HG03378 (cell line): ENCODE measurements around the gene COL4A1.
A peak's percentile ranks its signal among the peaks of the same experiment; 100 is the strongest.

Source experiments
- ATAC-seq: cut with Tn5 transposase; IDR thresholded peaks from one replicate; pipeline ENCODE4 v1.9.1; 2021; ENCODE audit warnings: mild to moderate bottlenecking, moderate library complexity; ENCODE audit not compliant: unreplicated experiment

The COL4A1 gene

DNA sequence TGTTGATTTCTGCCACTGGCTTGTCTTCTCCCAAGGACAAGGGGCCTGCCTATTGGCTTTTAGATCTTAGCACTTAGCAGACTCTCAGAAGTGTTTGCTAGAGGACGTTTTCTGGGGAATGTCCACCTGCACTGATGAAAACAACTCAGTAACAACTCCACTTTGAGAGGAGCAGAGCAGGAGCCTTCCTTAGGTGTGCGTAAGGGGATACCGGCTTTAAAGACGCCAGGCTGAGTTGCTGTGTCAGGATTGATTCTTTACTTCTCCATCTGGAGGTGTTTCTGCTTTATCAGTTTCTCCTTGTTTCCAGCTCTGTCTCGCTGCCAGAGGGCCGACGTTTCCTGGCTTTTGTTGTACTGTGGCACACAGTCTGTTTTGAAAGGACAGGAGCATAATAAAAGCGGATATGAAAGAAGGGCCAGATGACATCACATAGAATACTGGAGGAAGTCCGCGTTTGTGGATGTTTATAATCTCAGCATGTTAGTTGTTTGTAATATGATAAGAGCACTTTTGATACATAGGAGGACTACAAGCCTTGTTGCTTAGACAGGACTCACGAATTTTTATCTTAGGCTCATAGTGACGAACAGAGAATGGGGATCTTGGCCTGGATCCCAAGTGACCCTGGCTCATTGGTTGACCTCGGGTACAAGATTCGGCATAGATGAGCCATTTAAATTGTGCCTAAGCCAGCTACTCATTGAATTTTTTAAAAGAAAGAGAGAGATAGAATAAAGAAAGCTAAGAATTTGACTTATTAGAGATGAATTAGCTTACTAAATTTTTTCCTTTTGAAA is 34.7 kb upstream of the COL4A1 start:
- ATAC-seq: peak; percentile 80

- ATAC-seq: no peak
Observed at GRCh38 chr13:110340812-110341444, 34.0 kb upstream of the COL4A1 start.

DNA sequence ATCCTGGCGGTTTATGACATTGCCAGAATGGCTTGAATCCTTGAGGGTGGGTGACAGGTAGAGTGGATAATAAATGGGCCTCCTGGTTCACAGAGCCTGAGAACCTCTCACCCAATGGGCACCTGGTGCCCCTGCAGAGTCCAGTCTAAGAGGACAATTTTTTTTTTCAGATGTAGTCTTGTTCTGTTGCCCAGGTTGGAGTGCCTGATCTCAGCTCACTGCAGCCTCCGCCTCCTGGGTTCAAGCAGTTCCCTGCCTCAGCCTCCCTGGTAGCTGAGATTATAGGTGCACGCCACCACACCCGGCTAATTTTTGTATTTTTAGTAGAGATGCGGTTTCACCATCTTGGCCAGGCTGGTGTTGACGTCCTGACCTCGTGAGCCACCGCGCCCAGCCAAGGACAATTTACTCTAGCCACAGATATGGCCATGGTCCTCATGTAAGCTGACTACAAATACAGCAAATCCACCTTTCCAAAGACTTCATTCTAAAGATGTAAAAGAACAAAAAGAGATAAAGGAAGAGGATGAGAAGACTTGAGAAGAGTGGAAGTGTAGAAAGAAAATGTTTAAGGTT is 33.1 kb upstream of the COL4A1 start:
- no peak for ATAC-seq

GRCh38 chr13:110339263-110339662 is 32.3 kb upstream of the COL4A1 start:
- ATAC-seq: no peak

- ATAC-seq: no peak
Observed at GRCh38 chr13:110338441-110339101, 31.6 kb upstream of the COL4A1 start.

GRCh38 chr13:110337247-110337646 is 30.3 kb upstream of the COL4A1 start:
- no peak for ATAC-seq

DNA sequence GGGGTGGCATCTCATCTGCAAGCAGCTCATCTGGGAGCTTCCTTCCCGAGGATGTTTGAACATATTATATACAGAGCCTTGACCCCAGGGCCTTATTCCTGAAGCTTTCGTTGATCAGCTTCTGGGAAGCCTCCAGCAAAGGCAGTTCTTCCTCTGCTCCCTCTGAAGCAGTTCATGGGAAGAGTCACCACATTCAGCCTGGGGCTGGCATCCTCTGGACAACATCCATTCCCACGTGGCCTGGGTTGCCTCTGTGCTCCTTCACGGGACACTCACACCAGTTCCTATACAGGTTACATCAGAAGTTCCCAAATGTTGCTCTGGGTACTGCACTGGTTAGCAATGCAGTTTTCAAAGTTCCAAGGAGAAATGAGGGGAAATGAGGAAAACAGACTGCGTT is 29.7 kb upstream of the COL4A1 start:
- no peak for ATAC-seq

DNA sequence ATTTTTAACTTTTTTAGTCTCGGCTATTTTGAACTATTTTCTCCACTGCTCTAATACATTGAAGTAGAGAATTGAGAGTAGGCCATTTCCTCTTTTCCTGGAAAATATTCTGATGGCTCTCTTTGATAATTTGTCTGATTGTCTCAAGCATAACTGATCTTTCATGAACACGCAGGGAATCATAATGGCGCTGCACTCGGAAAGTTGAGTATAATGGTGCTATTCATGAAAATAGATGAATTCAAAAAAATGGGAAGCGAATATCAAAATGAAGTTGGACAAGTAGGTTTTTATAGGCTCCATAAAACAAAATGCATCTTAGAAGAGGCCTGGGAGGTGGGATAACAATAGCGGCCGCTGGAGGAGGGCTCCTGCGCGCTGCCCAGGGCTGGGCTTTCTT is 29.2 kb upstream of the COL4A1 start:
- ATAC-seq: no peak

DNA sequence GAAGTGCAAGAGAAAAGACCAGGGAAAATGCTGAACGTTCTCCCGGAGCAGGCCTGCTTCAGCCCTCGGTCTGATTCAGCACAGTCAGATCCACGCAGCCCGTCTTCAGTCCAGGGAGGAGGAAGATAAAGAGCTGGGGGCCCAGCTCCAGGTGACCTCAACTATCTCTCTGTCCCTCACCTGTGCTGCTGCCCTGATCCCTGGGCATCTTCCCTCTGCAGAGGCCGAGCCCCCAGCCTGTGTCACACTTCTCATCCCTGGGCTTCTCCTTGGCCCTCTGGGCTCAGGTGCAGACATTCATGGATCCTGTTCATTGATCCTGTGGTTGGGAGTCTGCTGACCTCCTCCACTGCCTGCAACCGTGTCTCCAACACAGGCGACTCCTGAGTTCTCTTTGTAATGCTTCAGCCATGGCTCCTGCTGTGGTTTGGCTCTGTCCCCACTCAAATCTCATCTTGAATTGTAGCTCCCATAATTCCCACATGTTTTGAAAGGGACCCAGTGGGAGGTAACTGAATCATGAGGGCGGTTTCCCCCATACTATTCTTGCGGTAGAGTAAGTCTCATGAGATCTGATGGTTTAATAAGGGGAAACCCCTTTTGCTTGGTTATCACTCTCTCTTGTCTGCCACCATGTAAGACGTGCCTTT is 28.0 kb upstream of the COL4A1 start:
- no peak for ATAC-seq

DNA sequence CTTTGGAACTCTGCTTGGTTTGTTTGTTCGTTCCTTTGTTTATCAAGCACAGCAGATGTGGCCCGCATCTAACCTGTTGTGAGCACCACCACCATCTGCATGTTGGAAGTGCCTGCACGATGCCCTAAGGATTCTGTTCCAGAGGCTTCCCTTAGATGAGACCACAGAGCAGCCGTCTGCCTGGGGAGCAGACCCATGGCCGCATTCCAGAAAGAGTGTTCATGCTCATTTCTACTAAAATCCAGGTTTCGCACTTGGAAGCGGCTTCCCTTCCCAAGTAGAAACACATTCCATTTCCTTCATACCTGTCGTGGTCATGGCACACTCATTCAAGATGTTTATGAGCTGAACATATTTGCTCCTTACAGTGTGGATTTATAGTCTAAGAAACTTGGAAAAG is 27.3 kb upstream of the COL4A1 start:
- ATAC-seq: no peak

- no peak for ATAC-seq
Observed at GRCh38 chr13:110333837-110334236, 26.9 kb upstream of the COL4A1 start.

DNA sequence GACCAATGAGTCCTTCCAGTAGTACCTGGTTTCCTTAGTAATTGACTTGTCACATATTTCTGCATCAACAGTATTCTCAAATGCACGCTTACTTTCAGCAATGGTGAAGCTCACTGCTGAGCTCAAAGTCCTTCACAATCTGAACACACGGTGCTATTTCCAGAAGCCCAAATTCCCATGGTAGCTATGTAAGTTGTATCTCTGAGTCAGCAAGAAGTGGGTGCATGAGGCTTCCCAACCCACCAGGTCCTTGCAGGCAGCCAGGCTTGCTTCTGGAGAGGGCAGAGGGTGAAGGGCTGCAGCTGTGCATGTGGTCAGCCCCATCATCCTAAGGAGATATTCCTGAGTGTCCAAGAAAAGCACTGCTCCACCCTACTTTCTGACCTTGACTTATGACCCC is 25.8 kb upstream of the COL4A1 start:
- no peak for ATAC-seq

DNA sequence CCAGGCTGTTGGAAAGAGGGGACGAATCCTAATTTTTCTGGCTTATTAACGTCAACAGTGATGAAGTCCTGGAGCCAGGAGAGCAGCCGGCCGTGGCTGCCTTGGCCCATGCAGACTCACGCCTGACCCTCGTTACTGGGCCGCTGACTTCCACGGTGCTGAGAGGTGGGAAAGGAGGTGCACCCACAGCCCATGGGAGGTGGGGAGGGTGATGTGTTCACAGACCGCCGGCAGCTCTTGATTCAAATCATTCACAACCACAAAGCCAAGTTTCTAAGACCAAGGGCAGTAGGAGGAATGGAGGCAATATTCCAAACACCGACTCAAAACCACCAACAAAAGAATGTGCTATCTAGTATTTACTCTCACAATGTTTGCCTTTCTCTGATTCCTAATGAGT is 24.4 kb upstream of the COL4A1 start:
- ATAC-seq: no peak

DNA sequence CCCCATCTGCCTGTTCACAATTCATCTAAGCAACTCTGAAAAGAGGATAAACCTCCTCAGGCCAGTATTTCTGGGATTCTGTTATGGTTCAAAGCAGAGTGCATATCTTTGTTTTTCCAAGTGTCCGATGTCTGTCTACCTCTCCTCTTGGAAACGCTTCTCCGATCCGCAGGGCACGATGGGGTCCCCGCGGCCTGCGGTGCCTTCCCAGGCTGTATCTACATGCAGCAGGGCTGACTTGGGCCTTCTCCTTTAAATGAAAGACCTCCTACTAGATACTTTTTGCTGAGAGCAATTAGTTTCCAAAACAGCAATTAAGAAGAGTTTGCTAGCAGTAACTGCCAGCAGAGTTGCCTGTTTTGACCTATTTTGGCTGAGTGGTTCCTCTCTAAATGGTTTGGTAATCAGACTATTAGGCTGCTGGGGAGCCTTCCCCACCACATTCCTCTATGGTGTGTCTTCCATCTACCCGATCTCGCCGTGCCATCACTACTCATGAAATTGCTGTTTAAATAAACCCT is 23.6 kb upstream of the COL4A1 start:
- ATAC-seq: no peak

DNA sequence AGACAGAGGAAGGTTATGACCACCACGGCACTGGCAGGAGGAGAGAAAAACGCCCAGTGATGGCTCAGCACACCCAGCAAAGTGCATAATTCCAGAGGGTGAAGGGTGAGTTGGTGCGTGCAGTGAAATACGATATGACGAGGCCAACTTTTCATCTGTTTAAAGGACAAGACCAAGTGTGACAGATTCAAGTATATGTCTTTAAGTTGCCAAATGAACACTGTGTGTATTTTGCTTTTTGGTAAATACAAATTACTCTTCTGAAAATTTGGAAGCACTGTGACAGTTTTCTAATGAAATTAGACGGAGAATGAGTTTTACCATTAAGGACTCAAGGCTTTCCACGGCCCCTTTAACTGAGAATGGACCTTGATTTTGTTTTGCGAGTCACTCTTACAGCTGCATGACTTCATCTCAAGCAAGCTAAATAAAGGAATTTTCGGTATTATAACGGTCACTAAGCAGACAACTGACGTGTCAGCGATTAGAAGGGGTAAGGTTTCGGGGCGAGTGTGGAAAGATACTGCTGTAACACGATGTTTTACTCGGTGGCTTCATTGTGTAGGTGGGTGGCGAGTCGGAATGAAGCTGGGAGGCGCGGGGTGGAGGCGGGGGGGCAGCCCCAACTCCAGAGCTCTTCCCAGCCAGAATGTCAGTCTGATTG is 23.0 kb upstream of the COL4A1 start:
- no peak for ATAC-seq

DNA sequence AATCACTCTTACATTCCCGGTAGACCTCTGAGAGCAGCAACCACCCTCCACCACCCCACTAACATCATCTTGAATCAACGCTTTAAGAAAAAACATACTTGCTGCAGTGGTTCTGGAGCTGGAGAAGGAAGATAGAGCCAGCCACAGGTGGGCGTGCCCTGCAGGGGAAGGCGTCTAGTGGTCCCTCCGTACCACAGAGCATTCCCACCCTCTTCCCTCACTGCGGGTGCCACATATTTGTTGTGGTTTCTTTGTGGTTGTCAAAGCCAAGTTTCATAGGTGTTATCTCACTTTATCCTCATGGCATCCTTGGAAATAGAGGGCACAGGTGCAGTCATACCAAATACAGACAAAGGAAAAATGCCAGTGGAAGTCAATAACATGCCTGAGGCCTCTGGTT is 22.3 kb upstream of the COL4A1 start:
- no peak for ATAC-seq

DNA sequence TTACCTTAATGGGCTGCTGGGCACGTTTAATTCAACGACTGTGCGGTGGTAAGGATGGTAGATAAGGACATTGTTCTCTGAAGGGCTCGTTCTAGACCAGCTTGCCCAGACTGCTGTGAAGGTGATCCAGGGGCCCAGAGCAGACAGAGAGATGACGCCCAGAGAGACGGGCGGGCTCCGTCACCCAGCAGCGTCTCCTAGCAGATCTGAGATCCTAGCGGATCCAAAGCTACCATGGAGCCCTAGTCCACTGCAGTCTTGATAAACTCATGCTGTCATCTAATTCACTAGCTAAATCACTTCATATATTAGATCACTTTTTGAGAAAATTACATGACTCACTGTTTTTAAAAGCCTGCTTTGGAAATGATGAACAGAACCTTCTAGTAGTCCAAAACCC is 21.6 kb upstream of the COL4A1 start:
- ATAC-seq: no peak

GRCh38 chr13:110327051-110327721 is 20.2 kb upstream of the COL4A1 start:
- ATAC-seq: no peak

DNA sequence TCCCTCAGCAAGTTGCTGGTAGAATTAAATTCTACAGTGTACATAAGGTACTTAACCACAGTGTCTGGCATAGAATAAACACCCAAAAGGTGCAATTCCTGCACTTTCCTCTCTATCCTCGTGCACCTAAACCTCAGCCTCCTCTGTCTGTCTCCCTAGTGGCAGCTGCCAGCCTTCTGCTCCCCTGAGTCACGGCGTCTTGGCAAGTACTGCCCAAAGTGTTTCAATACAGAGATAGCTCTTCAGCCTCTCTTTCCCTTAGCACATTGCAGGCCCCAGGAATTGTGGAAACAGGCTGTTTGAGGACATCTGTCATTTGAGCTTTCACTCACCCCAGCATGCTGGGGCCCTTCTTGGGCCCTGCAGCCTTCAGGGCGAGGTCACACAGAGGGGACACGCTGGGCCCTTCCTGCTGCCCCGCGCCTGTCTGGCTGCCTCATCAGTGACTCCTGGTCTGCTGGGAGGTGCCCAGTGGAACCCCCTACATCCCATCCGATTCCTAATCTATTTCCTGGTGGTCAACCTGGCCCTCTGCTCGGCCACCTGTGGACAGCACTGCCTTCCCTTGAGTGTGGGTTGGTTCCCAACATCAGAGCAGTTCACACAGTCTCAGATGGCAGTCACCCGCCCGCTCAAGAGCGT is 19.4 kb upstream of the COL4A1 start:
- no peak for ATAC-seq
